ENCODE data around the gene NUDT1. TPM values are rescaled to one million over a fixed set of nuclear protein-coding genes. Genes with fewer than 3 reads are reported as not detected.

Gene NUDT1
- polyA plus RNA-seq, 1 experiment, result 22.0 TPM

- ChIA-PET POLR2A (no interaction called here), CTCF (interaction anchor here (0.9 to 2.2 kb wide), 5 partner anchors 7 to 624 kb away, joined by 3 to 6 read pairs (median 3); no protein-coding TSS in a partner anchor)
- H3K36me3 ChIP-seq (ENCODE audit: control insufficient read depth, insufficient read depth, low read length), result peaks cover 10% of the 10 kb centered on the region
- no peak for TF ChIP-seq CTCF (IDR thresholded peaks at IDR 0.05; ENCODE audit: insufficient read depth, low read depth, low read length)
- no peak for DNase-seq (ENCODE audit: low read depth)
- H3K27me3 ChIP-seq (ENCODE audit: control insufficient read depth, insufficient read depth, low read length), result no peaks in the 10 kb centered on the region
- H3K4me3 ChIP-seq (ENCODE audit: low read depth, low read length), result no peak overlapping the region
Observed at GRCh38 chr7:2202901-2203765, 38.9 kb upstream of the NUDT1 start.

- ChIA-PET CTCF (interaction anchor here (0.9 to 2.2 kb wide), 5 partner anchors 8 to 625 kb away, joined by 3 to 6 read pairs (median 3); no protein-coding TSS in a partner anchor), POLR2A (no interaction called here)
- no peak for TF ChIP-seq CTCF (IDR thresholded peaks at IDR 0.05; ENCODE audit: insufficient read depth, low read depth, low read length)
- Histone ChIP-seq H3K36me3 (ENCODE audit: control insufficient read depth, insufficient read depth, low read length) (peaks cover 6% of the 10 kb centered on the region), H3K4me3 (ENCODE audit: low read depth, low read length) (no peak overlapping the region), H3K27me3 (ENCODE audit: control insufficient read depth, insufficient read depth, low read length) (no peaks in the 10 kb centered on the region)
- no peak for DNase-seq (ENCODE audit: low read depth)
Observed at GRCh38 chr7:2203766-2204300, 38.2 kb upstream of the NUDT1 start.

- no peaks in the 10 kb centered on the region for H3K27me3 ChIP-seq (ENCODE audit: control insufficient read depth, insufficient read depth, low read length)
- no peak overlapping the region for H3K4me3 ChIP-seq (ENCODE audit: low read depth, low read length)
- TF ChIP-seq CTCF (IDR thresholded peaks at IDR 0.05; ENCODE audit: insufficient read depth, low read depth, low read length), result no peak
- ChIA-PET POLR2A (no interaction called here), CTCF (interaction anchor here (0.6 to 2.2 kb wide), 4 partner anchors 8 to 625 kb away, joined by 3 to 6 read pairs (median 3); no protein-coding TSS in a partner anchor)
- no peak for DNase-seq (ENCODE audit: low read depth)
- H3K36me3 ChIP-seq (ENCODE audit: control insufficient read depth, insufficient read depth, low read length), result peaks cover 6% of the 10 kb centered on the region
Observed at GRCh38 chr7:2204446-2204845, 37.6 kb upstream of the NUDT1 start.

- no peak for DNase-seq (ENCODE audit: low read depth)
- POLR2A ChIA-PET, result no interaction called here
- H3K27me3 ChIP-seq (ENCODE audit: control insufficient read depth, insufficient read depth, low read length), result no peaks in the 10 kb centered on the region
- TF ChIP-seq CTCF (IDR thresholded peaks at IDR 0.05; ENCODE audit: insufficient read depth, low read depth, low read length), result no peak
- peaks cover 6% of the 10 kb centered on the region for H3K36me3 ChIP-seq (ENCODE audit: control insufficient read depth, insufficient read depth, low read length)
- CTCF ChIA-PET, result interaction anchor here (0.6 kb wide), 1 partner anchor 626 kb away, joined by 3 read pairs; no protein-coding TSS in a partner anchor
- H3K4me3 ChIP-seq (ENCODE audit: low read depth, low read length), result no peak overlapping the region
Observed at GRCh38 chr7:2205036-2205780, 36.8 kb upstream of the NUDT1 start.

- Histone ChIP-seq H3K27me3 (ENCODE audit: control insufficient read depth, insufficient read depth, low read length) (no peaks in the 10 kb centered on the region), H3K36me3 (ENCODE audit: control insufficient read depth, insufficient read depth, low read length) (peaks cover 11% of the 10 kb centered on the region), H3K4me3 (ENCODE audit: low read depth, low read length) (no peak overlapping the region)
- ChIA-PET POLR2A (no interaction called here), CTCF (interaction anchor here (0.8 to 2.0 kb wide), 15 partner anchors 14 to 605 kb away, joined by 3 to 11 read pairs (median 4); no protein-coding TSS in a partner anchor)
- no peak for DNase-seq (ENCODE audit: low read depth)
- TF ChIP-seq CTCF (IDR thresholded peaks at IDR 0.05; ENCODE audit: insufficient read depth, low read depth, low read length), result no peak
Observed at GRCh38 chr7:2208712-2209111, 33.3 kb upstream of the NUDT1 start.
